ENCODE results near the gene LCLAT1. TPM values are rescaled to one million over a fixed set of nuclear protein-coding genes. Genes with fewer than 3 reads are reported as not detected.

LCLAT1 gene
- total RNA-seq, 1 experiment from 2014 or later = 32.9 TPM

DNA sequence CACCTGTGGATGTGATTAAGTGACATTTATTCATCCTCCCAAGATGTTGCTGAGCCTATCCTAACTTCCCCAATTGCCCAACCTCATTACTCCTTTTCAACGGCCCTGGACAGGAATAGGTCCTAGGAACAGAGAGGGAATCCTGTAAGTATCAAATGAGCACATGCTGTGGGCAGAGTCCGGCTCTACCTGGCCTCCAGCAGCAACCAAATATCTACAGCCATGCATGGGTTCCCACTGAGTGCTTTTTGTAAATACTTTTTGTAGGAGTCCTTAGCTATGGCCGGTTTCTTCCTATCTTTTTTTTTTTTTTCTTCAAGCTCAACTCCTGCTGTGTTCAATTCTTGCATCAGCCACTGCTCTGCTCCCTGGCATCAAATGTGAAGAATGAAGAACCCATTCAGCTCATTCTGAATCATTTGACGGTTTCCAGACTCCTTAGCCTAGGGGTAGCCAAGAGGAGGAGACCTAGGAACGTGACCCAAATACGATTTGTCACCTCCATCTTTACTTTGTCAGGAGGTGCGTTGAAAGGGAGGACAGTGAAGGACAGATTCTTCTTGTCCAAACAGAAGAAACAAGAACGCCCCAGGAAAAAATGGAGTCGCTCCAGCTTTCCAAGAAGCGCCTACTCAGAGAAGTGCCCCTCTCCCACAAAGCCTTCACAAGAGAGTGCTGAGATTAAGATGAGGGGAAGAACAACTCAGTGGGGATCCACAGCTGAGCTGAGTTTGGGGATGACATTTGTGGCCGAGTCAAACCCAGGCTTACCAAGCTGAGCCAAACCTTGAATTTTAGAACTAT is 46.7 kb upstream of the LCLAT1 start:
- Histone ChIP-seq H3K4ac (ENCODE audit: low read depth, low read length) (no peak overlapping the region), H3K4me2 (ENCODE audit: insufficient read depth, insufficient read length, low read length) (no peak overlapping the region), H2AFZ (ENCODE audit: low read length) (no peak overlapping the region), H3T11ph (ENCODE audit: low read length) (no peak overlapping the region), H3K27me3 (ENCODE audit: insufficient read depth, low read length) (no peaks in the 10 kb centered on the region), H3K18ac (ENCODE audit: insufficient read length, low read depth, low read length) (no peak overlapping the region), H3K79me1 (ENCODE audit: insufficient read depth, low read depth, low read length, poor library complexity, severe bottlenecking) (no peaks in the 10 kb centered on the region), H4K8ac (replicated peaks; ENCODE audit: insufficient read length, low read depth, low read length) (no peak overlapping the region), H2AK5ac (ENCODE audit: insufficient read length, low read length) (no peak overlapping the region), H3K23me2 (ENCODE audit: insufficient read length, low read depth, low read length, poor library complexity, severe bottlenecking) (no peaks in the 10 kb centered on the region), H2BK20ac (ENCODE audit: low read depth, low read length, poor library complexity, severe bottlenecking) (no peak overlapping the region), H3K27ac (ENCODE audit: insufficient read length, low read depth, low read length) (no peak overlapping the region), H2BK12ac (ENCODE audit: insufficient read length, low read depth, low read length) (no peak overlapping the region), H3K79me2 (ENCODE audit: insufficient read depth, low read length) (no peaks in the 10 kb centered on the region), H3K56ac (ENCODE audit: insufficient read length, low read depth, low read length) (no peak overlapping the region), H3K23ac (ENCODE audit: insufficient read length, low read depth, low read length) (no peak overlapping the region), H3K9me3 (ENCODE audit: control insufficient read depth, low read depth, low read length) (no peaks in the 10 kb centered on the region), H3K14ac (ENCODE audit: insufficient read depth, low read length) (no peak overlapping the region), H2BK120ac (ENCODE audit: low read depth, low read length, poor library complexity, severe bottlenecking) (no peak overlapping the region), H2BK5ac (ENCODE audit: insufficient read length, low read length) (no peak overlapping the region), H3K4me1 (ENCODE audit: insufficient read depth, low read length) (peaks cover 7% of the 10 kb centered on the region), H2BK15ac (ENCODE audit: low read depth, low read length) (no peak overlapping the region), H4K91ac (ENCODE audit: insufficient read length, low read depth, low read length) (no peak overlapping the region), H4K5ac (ENCODE audit: insufficient read length, low read depth, low read length) (no peak overlapping the region), H4K20me1 (ENCODE audit: control insufficient read depth, insufficient read depth, insufficient read length) (no peaks in the 10 kb centered on the region), H3K9ac (ENCODE audit: extremely low read depth, insufficient read length, low read length) (no peak overlapping the region)
- DNase-seq = no peak
- no peak overlapping the region for H3K4me3 Mint-ChIP-seq
- H3K4me1 Mint-ChIP-seq = peaks cover 22 to 24% of the 10 kb centered on the region in 2 experiments
- H3K27me3 Mint-ChIP-seq (ENCODE audit: low read depth) = peaks cover 17% of the 10 kb centered on the region
- H3K9me3 Mint-ChIP-seq = no peaks in the 10 kb centered on the region
- TF ChIP-seq, protein P1, sequence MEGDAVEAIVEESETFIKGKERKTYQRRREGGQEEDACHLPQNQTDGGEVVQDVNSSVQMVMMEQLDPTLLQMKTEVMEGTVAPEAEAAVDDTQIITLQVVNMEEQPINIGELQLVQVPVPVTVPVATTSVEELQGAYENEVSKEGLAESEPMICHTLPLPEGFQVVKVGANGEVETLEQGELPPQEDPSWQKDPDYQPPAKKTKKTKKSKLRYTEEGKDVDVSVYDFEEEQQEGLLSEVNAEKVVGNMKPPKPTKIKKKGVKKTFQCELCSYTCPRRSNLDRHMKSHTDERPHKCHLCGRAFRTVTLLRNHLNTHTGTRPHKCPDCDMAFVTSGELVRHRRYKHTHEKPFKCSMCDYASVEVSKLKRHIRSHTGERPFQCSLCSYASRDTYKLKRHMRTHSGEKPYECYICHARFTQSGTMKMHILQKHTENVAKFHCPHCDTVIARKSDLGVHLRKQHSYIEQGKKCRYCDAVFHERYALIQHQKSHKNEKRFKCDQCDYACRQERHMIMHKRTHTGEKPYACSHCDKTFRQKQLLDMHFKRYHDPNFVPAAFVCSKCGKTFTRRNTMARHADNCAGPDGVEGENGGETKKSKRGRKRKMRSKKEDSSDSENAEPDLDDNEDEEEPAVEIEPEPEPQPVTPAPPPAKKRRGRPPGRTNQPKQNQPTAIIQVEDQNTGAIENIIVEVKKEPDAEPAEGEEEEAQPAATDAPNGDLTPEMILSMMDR (conservative IDR thresholded peaks at IDR 0.05) = no peak
- H3K27ac Mint-ChIP-seq = no peak overlapping the region
- WGBS (ENCODE audit: extremely low coverage, insufficient read length, low lambda C conversion rate) = no CpG with 5 or more reads among the region's 11 CpGs
- H3K36me3 Mint-ChIP-seq (ENCODE audit: insufficient read depth in 1 of 3, low read depth in 3 of 3) = no peaks in the 10 kb centered on the region; a peak in 1 of 7 replicates

All from H9 (cell line).